Heart left ventricle (tissue), 16 donors: ENCODE measurements around the gene CD80. TPM values are rescaled to one million over a fixed set of nuclear protein-coding genes. Genes with fewer than 3 reads are reported as not detected.
A peak's percentile ranks its signal among the peaks of the same experiment; 100 is the strongest.

Experiments used
- ATAC-seq, 4 donors: fragments of 200-7000 bp; cut with Tn5 transposase; one replicate each; pipeline ENCODE4 v1.9.1; 2020 to 2022; ENCODE audit warnings: moderate library complexity in 4 of 4, mild to moderate bottlenecking in 3 of 4, moderate number of reproducible peaks in 1 of 4
- DNase-seq, 5 donors: peaks; one replicate each; pipeline ENCODE4 v3.0.0-alpha.2; 2020
- H3K27ac ChIP-seq, 12 donors: fragments of 200-600 bp; sonication (generic) in 4 of 12; one replicate each; pipeline versions ENCODE4 v1.5.0 to v1.8.0; 2016 to 2022; ENCODE audit warnings: mild to moderate bottlenecking in 2 of 12
- H3K27me3 ChIP-seq, 9 donors: fragments of 200-600 bp; sonication (generic) in 2 of 9; one replicate each; pipeline versions ENCODE4 v1.5.1 to v1.8.0; 2016 to 2022; ENCODE audit warnings: mild to moderate bottlenecking in 3 of 9
- H3K36me3 ChIP-seq, 9 donors: fragments of 200-600 bp; sonication (generic) in 2 of 9; one replicate each; pipeline versions ENCODE4 v1.5.0 to v1.8.0; 2018 to 2022; ENCODE audit warnings: mild to moderate bottlenecking in 2 of 9
- H3K4me1 ChIP-seq, 12 donors: fragments of 200-600 bp; sonication (generic) in 4 of 12; one replicate each; pipeline versions ENCODE4 v1.5.0 to v1.8.0; 2016 to 2022; ENCODE audit warnings: mild to moderate bottlenecking in 3 of 12
- H3K4me3 ChIP-seq, 12 donors: fragments of 200-600 bp; sonication (generic) in 4 of 12; one replicate each; pipeline versions ENCODE4 v1.5.0 to v1.8.0; 2017 to 2022; ENCODE audit warnings: mild to moderate bottlenecking in 9 of 12, moderate library complexity in 4 of 12
- H3K9me3 ChIP-seq, 12 donors: fragments of 200-600 bp; sonication (generic) in 4 of 12; one replicate each; pipeline versions ENCODE4 v1.5.0 to v1.8.0; 2016 to 2022; ENCODE audit warnings: mild to moderate bottlenecking in 1 of 12
- CTCF ChIP-seq, 12 donors: fragments of 200-600 bp; sonication (generic) in 4 of 12; IDR thresholded peaks; one replicate each; pipeline versions ENCODE4 v1.5.0 to v1.8.0; 2018 to 2022; ENCODE audit warnings: antibody characterized with exemption in 12 of 12, mild to moderate bottlenecking in 5 of 12
- POLR2A ChIP-seq, 2 donors: fragments of 450-650 bp; IDR thresholded peaks; one replicate each; pipeline ENCODE4 v1.6.1; 2017; ENCODE audit warnings: antibody characterized with exemption in 2 of 2, mild to moderate bottlenecking in 2 of 2, moderate library complexity in 2 of 2
- WGBS, 4 donors: extraction: QIAGEN DNeasy Blood & Tissue Kit in 2 of 4; methylation state at CpG; one replicate each; pipeline versions ENCODE4 v1.1.5 to v1.1.7; 2013 to 2018; 5-methylcytosine and 5-hydroxymethylcytosine counted together
- intact Hi-C, 10 donors: fragments of 100-400 bp; cut with DNase I; formaldehyde crosslinking; loops; one replicate each; pipeline versions ENCODE4 v1.11.1 to v1.14.2; 2022
- polyA plus RNA-seq, 2 donors: library from polyadenylated mRNA; stranded (reverse); fragments of 200-250 nt; gene quantifications; one replicate each; pipeline ENCODE4 v1.2.3, GENCODE V29; 2013
- total RNA-seq, 9 donors: library from RNA; depleted of rRNA in 2 of 9; stranded (reverse); fragments of >200 nt in 2 of 9; fragmentation: NEBNext Ultra II Directional in 3 of 9; extraction: Animal tissue kit (Norgen Biotek cat#: 25700) in 3 of 9; gene quantifications; one replicate each; pipeline versions ENCODE4 v1.1.0 to v1.2.4, GENCODE V29; 2016 to 2023
- donor health status: ischemic (EF 13 %, LVEDD 7.1; RV severe dilation, severe dysfunction).
- donor health status: healthy with polysubstance abuse.
- donor health status: DM: no; HTN: yes; CAD: no.
- donor health status: DM: no; HTN: no; CAD: no.
- donor health status: ischemic (EF 25% LVEDD 6.9; RV normal size, moderate dysfunction).
- donor health status: ischemic (EF 25% LVEDD 5.7; RV mildly dilated, moderate dysfunction).
- donor health status: healthy.
- donor health status: DM: yes; HTN: yes; CAD: no.
- donor health status: ischemic (EF 35%, LVEDD 5.7; RV mildly dilated, moderate dysfunction).
- donor health status: nonischemic (EF 11% LVEDD 7.7; RV severe dilation, severe dysfunction).
- donor health status: DM: yes; HTN: yes; CAD: no.
- donor health status: PGD.
- donor health status: ischemic (EF 29% LVEDD 5.4; RV normal size, mild dysfunction).
- donor health status: nonischemic (EF 23%, LVEDD 6.1; RV moderate dilation, normal function).

Gene CD80
- total and polyA plus RNA-seq, 11 donors = 0.12 to 4.4 (median 0.37) TPM; not detected in 3

GRCh38 chr3:119506631-119507030 lies 52.8 kb downstream of the CD80 start:
- H3K36me3 ChIP-seq = peaks cover 0 to 100% (median 85%) of the 10 kb centered on the region in 9 donors
- ATAC-seq (no peak), DNase-seq (no peak)
- no peak for TF ChIP-seq POLR2A (IDR thresholded peaks at IDR 0.05)
- no peak for TF ChIP-seq CTCF (IDR thresholded peaks at IDR 0.05)
- H3K9me3 ChIP-seq = no peaks in the 10 kb centered on the region
- H3K4me3 ChIP-seq = peak overlapping the region in 1 of 12 donors; percentile 31
- peak overlapping the region in 1 of 12 donors; percentile 43 for H3K27ac ChIP-seq
- peaks cover 0 to 25% (median 0%) of the 10 kb centered on the region in 12 donors for H3K4me1 ChIP-seq
- WGBS, 4 donors = 75 to 81% (median 80%) methylated on average over 4 of the region's 4 CpGs
- H3K27me3 ChIP-seq = no peaks in the 10 kb centered on the region
- intact Hi-C loops = no loop called here

DNA sequence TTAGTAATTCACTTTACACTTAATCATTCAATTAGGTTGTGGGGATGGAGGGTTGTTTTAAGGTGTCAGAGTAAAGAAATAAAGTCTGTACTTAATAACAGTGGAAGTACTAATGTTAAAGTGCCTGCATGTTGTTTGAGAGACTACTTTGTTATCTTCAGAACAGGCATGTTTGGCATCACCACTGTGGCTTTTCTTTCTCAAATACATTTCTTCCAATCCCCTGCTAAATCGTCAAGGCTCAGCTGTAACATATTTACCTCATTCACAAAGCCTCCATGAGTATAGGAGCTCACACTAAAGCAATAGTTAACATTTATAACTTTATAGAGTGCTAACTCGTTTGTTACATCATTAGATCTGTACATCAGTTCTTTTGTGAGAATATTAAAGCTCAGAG lies 58.5 kb downstream of the CD80 start:
- H3K4me3 ChIP-seq = peak overlapping the region in 8 of 12 donors; percentile 69 to 93 (median 78)
- no peak for TF ChIP-seq CTCF (IDR thresholded peaks at IDR 0.05)
- TF ChIP-seq POLR2A (IDR thresholded peaks at IDR 0.05) = no peak
- no peaks in the 10 kb centered on the region for H3K9me3 ChIP-seq
- peaks cover 0 to 52% (median 32%) of the 10 kb centered on the region in 9 donors for H3K36me3 ChIP-seq
- intact Hi-C loops = no loop called here
- H3K27me3 ChIP-seq = no peaks in the 10 kb centered on the region
- DNase-seq = no peak
- WGBS, 4 donors = 27 to 43% (median 35%) methylated on average over 2 of the region's 2 CpGs
- no peak for ATAC-seq
- peaks cover 9 to 38% (median 27%) of the 10 kb centered on the region in 12 donors for H3K4me1 ChIP-seq
- H3K27ac ChIP-seq = peak overlapping the region in 3 of 12 donors; percentile 11 to 98 (median 25)

GRCh38 chr3:119500265-119500664 lies 59.1 kb downstream of the CD80 start:
- intact Hi-C loops = no loop called here
- ATAC-seq = no peak

More at GRCh38 chr3:119500265-119500664, 59.1 kb downstream of the CD80 start:
- no peaks in the 10 kb centered on the region for H3K27me3 ChIP-seq
- WGBS, 4 donors = 57 to 73% (median 64%) methylated on average over 4 of the region's 4 CpGs
- peak overlapping the region in 4 of 12 donors; percentile 11 to 98 (median 58) for H3K27ac ChIP-seq
- TF ChIP-seq POLR2A (IDR thresholded peaks at IDR 0.05) (no peak), CTCF (IDR thresholded peaks at IDR 0.05) (no peak)
- peak overlapping the region in 9 of 12 donors; percentile 69 to 93 (median 78) for H3K4me3 ChIP-seq
- H3K36me3 ChIP-seq = peaks cover 0 to 46% (median 25%) of the 10 kb centered on the region in 9 donors
- peaks cover 9 to 38% (median 27%) of the 10 kb centered on the region in 12 donors for H3K4me1 ChIP-seq
- no peaks in the 10 kb centered on the region for H3K9me3 ChIP-seq
- no peak for DNase-seq
